Measurements from ENCODE around the gene ST8SIA1.
A peak's percentile ranks its signal among the peaks of the same experiment; 100 is the strongest.

The ST8SIA1 gene

GRCh38 chr12:22307811-22308210 is 26.7 kb downstream of the ST8SIA1 start:
- no peak for TF ChIP-seq CTCF (IDR thresholded peaks at IDR 0.05; ENCODE audit: low read depth, low read length)
- no peak for DNase-seq (ENCODE audit: low read depth in 2 of 2)
- no peak overlapping the region for H3K4me3 ChIP-seq (replicated peaks in 1 of 2; ENCODE audit: low read depth in 2 of 2, low read length in 2 of 2)

- DNase-seq (ENCODE audit: low read depth in 2 of 2): peak; percentile 53 to 78
- no peak overlapping the region for H3K4me3 ChIP-seq (replicated peaks in 1 of 2; ENCODE audit: low read depth in 2 of 2, low read length in 2 of 2)
- no peak for TF ChIP-seq CTCF (IDR thresholded peaks at IDR 0.05; ENCODE audit: low read depth, low read length)
Measured at GRCh38 chr12:22306311-22306710, 28.2 kb downstream of the ST8SIA1 start.

- no peak for DNase-seq (ENCODE audit: low read depth in 2 of 2)
- H3K4me3 ChIP-seq (replicated peaks in 1 of 2; ENCODE audit: low read depth in 2 of 2, low read length in 2 of 2): no peak overlapping the region
- TF ChIP-seq CTCF (IDR thresholded peaks at IDR 0.05; ENCODE audit: low read depth, low read length): no peak
Measured at GRCh38 chr12:22304341-22304740, 30.2 kb downstream of the ST8SIA1 start.

GRCh38 chr12:22299294-22299912 is 35.1 kb downstream of the ST8SIA1 start:
- no peak for TF ChIP-seq CTCF (IDR thresholded peaks at IDR 0.05; ENCODE audit: low read depth, low read length)
- H3K4me3 ChIP-seq (replicated peaks in 1 of 2; ENCODE audit: low read depth in 2 of 2, low read length in 2 of 2): no peak overlapping the region
- DNase-seq (ENCODE audit: low read depth in 2 of 2): peak in 1 of 2 donors; percentile 41

- H3K4me3 ChIP-seq (replicated peaks in 1 of 2; ENCODE audit: low read depth in 2 of 2, low read length in 2 of 2): no peak overlapping the region
- no peak for TF ChIP-seq CTCF (IDR thresholded peaks at IDR 0.05; ENCODE audit: low read depth, low read length)
- DNase-seq (ENCODE audit: low read depth in 2 of 2): no peak
Measured at GRCh38 chr12:22289250-22289649, 45.3 kb downstream of the ST8SIA1 start.

GRCh38 chr12:22287776-22288621 is 46.5 kb downstream of the ST8SIA1 start:
- DNase-seq (ENCODE audit: low read depth in 2 of 2): peak; percentile 57 to 76
- TF ChIP-seq CTCF (IDR thresholded peaks at IDR 0.05; ENCODE audit: low read depth, low read length): no peak

More at GRCh38 chr12:22287776-22288621, 46.5 kb downstream of the ST8SIA1 start:
- H3K4me3 ChIP-seq (replicated peaks in 1 of 2; ENCODE audit: low read depth in 2 of 2, low read length in 2 of 2): no peak overlapping the region
